Nephron (organoid): Measurements from ENCODE around the gene CARNS1.

Experiments
- H3K27ac Mint-ChIP-seq, 3 experiments: 2 replicates each; pipeline ENCODE4 v1.8.0; 2020; ENCODE audit warnings: mixed read lengths in 3 of 3, mild to moderate bottlenecking in 2 of 3, moderate library complexity in 1 of 3
- H3K27me3 Mint-ChIP-seq: 2 replicates; pipeline ENCODE4 v1.8.0; 2021; ENCODE audit warnings: low read depth, mild to moderate bottlenecking, moderate library complexity, mixed read lengths
- H3K36me3 Mint-ChIP-seq: 2 replicates; pipeline ENCODE4 v1.8.0; 2020; ENCODE audit warnings: low read depth, mixed read lengths
- H3K4me1 Mint-ChIP-seq: 2 replicates; pipeline ENCODE4 v1.8.0; 2020; ENCODE audit warnings: mixed read lengths
- H3K4me3 Mint-ChIP-seq, 3 experiments: 2 replicates each; pipeline ENCODE4 v1.8.0; 2020; ENCODE audit warnings: mild to moderate bottlenecking in 3 of 3, mixed read lengths in 3 of 3, moderate library complexity in 2 of 3
- H3K9me3 Mint-ChIP-seq: 2 replicates; pipeline ENCODE4 v1.8.0; 2020; ENCODE audit warnings: mixed read lengths
- TF ChIP-seq, protein P1 (sequence below), 3 experiments: fragments of 200-600 bp; sonication (generic); IDR thresholded peaks; one replicate each; pipeline ENCODE4 v1.5.0; 2021; ENCODE audit warnings: antibody characterized with exemption in 3 of 3; ENCODE audit not compliant: unreplicated experiment in 3 of 3

Gene CARNS1

GRCh38 chr11:67379061-67380058 is 36.1 kb upstream of the CARNS1 start:
- TF ChIP-seq, protein P1, sequence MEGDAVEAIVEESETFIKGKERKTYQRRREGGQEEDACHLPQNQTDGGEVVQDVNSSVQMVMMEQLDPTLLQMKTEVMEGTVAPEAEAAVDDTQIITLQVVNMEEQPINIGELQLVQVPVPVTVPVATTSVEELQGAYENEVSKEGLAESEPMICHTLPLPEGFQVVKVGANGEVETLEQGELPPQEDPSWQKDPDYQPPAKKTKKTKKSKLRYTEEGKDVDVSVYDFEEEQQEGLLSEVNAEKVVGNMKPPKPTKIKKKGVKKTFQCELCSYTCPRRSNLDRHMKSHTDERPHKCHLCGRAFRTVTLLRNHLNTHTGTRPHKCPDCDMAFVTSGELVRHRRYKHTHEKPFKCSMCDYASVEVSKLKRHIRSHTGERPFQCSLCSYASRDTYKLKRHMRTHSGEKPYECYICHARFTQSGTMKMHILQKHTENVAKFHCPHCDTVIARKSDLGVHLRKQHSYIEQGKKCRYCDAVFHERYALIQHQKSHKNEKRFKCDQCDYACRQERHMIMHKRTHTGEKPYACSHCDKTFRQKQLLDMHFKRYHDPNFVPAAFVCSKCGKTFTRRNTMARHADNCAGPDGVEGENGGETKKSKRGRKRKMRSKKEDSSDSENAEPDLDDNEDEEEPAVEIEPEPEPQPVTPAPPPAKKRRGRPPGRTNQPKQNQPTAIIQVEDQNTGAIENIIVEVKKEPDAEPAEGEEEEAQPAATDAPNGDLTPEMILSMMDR (IDR thresholded peaks at IDR 0.05; ENCODE audit: unreplicated experiment in 3 of 3), result no peak

GRCh38 chr11:67381244-67381972 is 34.1 kb upstream of the CARNS1 start:
- no peaks in the 10 kb centered on the region for H3K36me3 Mint-ChIP-seq
- H3K4me3 Mint-ChIP-seq, result no peak overlapping the region
- peaks cover 16% of the 10 kb centered on the region for H3K4me1 Mint-ChIP-seq
- H3K27ac Mint-ChIP-seq, result peak overlapping the region in 1 of 3 experiments; percentile 4
- H3K27me3 Mint-ChIP-seq, result peaks cover 23% of the 10 kb centered on the region
- TF ChIP-seq, protein P1 (IDR thresholded peaks at IDR 0.05; ENCODE audit: unreplicated experiment in 3 of 3), result no peak
- no peaks in the 10 kb centered on the region for H3K9me3 Mint-ChIP-seq

More at GRCh38 chr11:67379061-67380058, 36.1 kb upstream of the CARNS1 start:
- Mint-ChIP-seq H3K27me3 (peaks cover 29% of the 10 kb centered on the region), H3K4me3 (no peak overlapping the region), H3K9me3 (no peaks in the 10 kb centered on the region), H3K27ac (peak overlapping the region in 1 of 3 experiments; percentile 44), H3K36me3 (no peaks in the 10 kb centered on the region), H3K4me1 (peaks cover 23% of the 10 kb centered on the region)

GRCh38 chr11:67382276-67383136 is 33.0 kb upstream of the CARNS1 start:
- peak overlapping the region in 2 of 3 experiments; percentile 4 to 12 for H3K27ac Mint-ChIP-seq
- H3K36me3 Mint-ChIP-seq, result no peaks in the 10 kb centered on the region
- H3K4me1 Mint-ChIP-seq, result peaks cover 14% of the 10 kb centered on the region
- H3K4me3 Mint-ChIP-seq, result no peak overlapping the region
- H3K27me3 Mint-ChIP-seq, result peaks cover 16% of the 10 kb centered on the region
- no peaks in the 10 kb centered on the region for H3K9me3 Mint-ChIP-seq
- TF ChIP-seq, protein P1 (IDR thresholded peaks at IDR 0.05; ENCODE audit: unreplicated experiment in 3 of 3), result peak; percentile 94 to 98 (median 97)

GRCh38 chr11:67384851-67385366 is 30.6 kb upstream of the CARNS1 start:
- Mint-ChIP-seq H3K36me3 (no peaks in the 10 kb centered on the region), H3K4me1 (peaks cover 22% of the 10 kb centered on the region), H3K27me3 (peaks cover 13% of the 10 kb centered on the region), H3K27ac (peak overlapping the region in 1 of 3 experiments; percentile 68), H3K9me3 (no peaks in the 10 kb centered on the region), H3K4me3 (no peak overlapping the region)
- TF ChIP-seq, protein P1 (IDR thresholded peaks at IDR 0.05; ENCODE audit: unreplicated experiment in 3 of 3), result no peak

DNA sequence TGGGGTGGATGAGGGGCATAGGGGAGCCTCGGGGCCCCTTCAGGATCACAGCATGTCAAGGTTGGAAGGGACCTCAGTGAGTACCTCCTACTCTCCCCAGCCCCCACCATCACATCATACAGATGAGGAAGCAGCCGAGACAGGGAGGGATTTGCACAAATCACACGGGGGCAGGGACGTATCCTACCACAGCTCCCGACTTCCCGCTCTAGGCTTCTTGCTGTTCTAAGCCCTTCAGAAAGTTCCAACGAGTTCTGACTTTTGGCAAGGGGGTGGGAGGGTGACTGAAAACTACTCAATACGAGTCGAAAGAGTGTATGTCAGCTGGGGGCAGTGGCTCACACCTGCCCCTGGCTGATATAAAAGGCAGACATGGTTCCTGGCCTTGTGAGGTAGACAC is 28.4 kb upstream of the CARNS1 start:
- TF ChIP-seq, protein P1 (IDR thresholded peaks at IDR 0.05; ENCODE audit: unreplicated experiment in 3 of 3), result no peak
- no peaks in the 10 kb centered on the region for H3K36me3 Mint-ChIP-seq
- no peaks in the 10 kb centered on the region for H3K9me3 Mint-ChIP-seq
- H3K27ac Mint-ChIP-seq, result no peak overlapping the region
- peaks cover 27% of the 10 kb centered on the region for H3K4me1 Mint-ChIP-seq
- H3K27me3 Mint-ChIP-seq, result peaks cover 6% of the 10 kb centered on the region
- no peak overlapping the region for H3K4me3 Mint-ChIP-seq
